ENCODE results near the gene RIMS4.
A peak's percentile ranks its signal among the peaks of the same experiment; 100 is the strongest.

DNA sequence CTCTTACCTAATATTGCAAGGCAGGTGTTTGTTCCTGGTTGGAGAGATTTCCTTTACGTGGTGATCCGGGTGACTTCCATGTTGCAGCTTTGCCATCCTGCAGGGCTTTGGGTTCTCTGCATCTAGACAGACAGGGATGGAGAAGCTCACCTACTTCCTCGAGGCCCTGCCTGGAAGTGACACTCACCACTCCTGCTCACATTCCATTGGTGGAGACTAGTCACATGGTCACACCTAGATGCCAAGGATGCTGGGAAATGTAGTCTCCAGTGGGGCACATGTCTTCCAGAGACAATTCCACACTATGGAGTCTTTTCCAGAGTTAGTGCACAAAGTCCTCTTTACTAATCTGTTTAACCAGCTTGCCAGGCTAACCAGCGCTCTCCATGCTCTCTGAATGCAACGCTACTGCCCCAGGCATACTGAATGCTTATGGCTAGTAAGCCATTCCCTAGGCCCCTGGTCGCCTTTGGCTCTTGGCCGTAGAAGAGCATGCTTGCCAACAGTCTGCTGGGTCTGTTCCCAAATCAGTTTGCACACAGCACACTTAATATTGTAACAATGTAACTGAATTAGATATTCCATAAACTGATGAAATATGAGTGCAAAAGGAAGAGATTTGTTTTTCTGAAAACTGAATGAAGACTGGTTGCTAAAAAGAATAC lies 71.4 kb downstream of the RIMS4 start:
- TF ChIP-seq, protein P1, sequence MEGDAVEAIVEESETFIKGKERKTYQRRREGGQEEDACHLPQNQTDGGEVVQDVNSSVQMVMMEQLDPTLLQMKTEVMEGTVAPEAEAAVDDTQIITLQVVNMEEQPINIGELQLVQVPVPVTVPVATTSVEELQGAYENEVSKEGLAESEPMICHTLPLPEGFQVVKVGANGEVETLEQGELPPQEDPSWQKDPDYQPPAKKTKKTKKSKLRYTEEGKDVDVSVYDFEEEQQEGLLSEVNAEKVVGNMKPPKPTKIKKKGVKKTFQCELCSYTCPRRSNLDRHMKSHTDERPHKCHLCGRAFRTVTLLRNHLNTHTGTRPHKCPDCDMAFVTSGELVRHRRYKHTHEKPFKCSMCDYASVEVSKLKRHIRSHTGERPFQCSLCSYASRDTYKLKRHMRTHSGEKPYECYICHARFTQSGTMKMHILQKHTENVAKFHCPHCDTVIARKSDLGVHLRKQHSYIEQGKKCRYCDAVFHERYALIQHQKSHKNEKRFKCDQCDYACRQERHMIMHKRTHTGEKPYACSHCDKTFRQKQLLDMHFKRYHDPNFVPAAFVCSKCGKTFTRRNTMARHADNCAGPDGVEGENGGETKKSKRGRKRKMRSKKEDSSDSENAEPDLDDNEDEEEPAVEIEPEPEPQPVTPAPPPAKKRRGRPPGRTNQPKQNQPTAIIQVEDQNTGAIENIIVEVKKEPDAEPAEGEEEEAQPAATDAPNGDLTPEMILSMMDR (IDR thresholded peaks at IDR 0.05), result no peak
- peak; percentile 60 for TF ChIP-seq POLR2AphosphoS5 (IDR thresholded peaks at IDR 0.05)

Measured in prostate gland (tissue), 2 donors.